GM21367 (cell line): ENCODE results near the gene ERICH6.
"Not testable (repeated sequence)": the region's sequence is repeated elsewhere in the genome, so short reads cannot be mapped to it uniquely, and the experiment has no call there.

Experiments
- ATAC-seq: cut with Tn5 transposase; IDR thresholded peaks from one replicate; pipeline ENCODE4 v1.9.1; 2021; ENCODE audit not compliant: unreplicated experiment

The ERICH6 gene

GRCh38 chr3:150682279-150682678 is 21.4 kb downstream of the ERICH6 start:
- ATAC-seq, result no peak

DNA sequence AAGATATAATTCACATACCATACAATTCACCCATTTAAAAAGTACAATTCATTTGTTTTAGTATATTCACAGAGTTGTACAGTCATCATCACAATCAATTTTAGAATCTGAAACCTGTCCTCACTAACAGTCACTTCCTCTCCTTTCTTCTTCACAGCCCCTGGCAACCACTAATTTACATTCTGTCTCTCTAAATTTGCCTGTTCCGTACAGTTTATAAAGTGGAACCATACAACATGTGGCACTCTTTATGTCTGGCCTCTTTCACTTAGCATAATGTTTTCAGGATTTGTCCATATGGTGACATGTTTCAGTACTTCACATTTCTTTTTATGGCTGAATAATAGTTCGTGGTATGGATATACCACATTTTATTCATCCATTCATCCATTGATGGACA is 22.7 kb downstream of the ERICH6 start:
- ATAC-seq, result peak; percentile 94

DNA sequence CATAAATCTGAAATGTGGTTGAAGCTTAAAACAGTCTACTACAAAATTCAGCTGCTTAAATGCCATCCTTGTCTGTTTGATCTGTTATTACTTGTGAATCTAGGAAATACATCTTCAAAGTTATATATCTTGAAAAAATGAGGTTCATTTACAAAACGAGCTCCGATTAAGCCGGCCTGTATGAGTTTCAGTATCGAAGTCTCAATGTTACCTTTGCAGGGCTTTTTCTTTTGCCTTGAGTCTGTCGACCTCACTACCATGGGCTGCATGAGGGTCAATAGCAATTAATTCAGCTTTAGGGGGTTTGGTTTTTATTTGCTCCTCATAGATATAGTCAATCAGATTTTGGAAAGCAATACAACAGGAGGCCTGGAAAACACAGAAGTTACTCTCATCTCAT is 23.2 kb downstream of the ERICH6 start:
- ATAC-seq, result no peak

- ATAC-seq, result no peak
These were observed 28.1 kb downstream of the ERICH6 start for GRCh38 chr3:150675587-150675986.

- no peak for ATAC-seq
These were observed 29.8 kb downstream of the ERICH6 start for GRCh38 chr3:150673966-150674365.

GRCh38 chr3:150666167-150666566 is 37.6 kb downstream of the ERICH6 start:
- no peak for ATAC-seq

GRCh38 chr3:150663461-150663860 is 40.3 kb downstream of the ERICH6 start:
- no peak for ATAC-seq

- no peak for ATAC-seq
These were observed 41.1 kb downstream of the ERICH6 start for GRCh38 chr3:150662410-150663200.

DNA sequence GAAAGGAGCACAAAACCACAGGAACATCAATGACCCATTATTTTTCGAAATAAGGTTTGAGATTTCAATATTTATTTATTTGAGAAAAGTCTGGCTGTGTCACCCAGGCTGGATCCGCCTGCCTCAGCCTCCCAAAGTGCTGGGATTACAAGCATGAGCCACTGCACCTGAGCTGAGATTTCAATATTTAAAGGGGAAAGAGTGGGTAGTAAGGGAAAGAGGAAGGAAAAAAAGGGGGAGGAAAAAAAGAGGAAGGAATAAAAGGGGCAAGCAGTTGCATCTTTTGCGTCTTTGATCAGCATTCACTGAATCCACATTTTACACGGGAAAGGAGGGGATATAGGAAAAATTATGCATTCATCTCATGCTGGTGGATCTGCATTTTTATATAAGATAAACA is 47.4 kb downstream of the ERICH6 start:
- no peak for ATAC-seq

- no peak for ATAC-seq
These were observed 50.6 kb downstream of the ERICH6 start for GRCh38 chr3:150653110-150653561.

- no peak for ATAC-seq
These were observed 63.5 kb downstream of the ERICH6 start for GRCh38 chr3:150640256-150640655.

- ATAC-seq, result no peak
These were observed 64.5 kb downstream of the ERICH6 start for GRCh38 chr3:150639262-150639661.

DNA sequence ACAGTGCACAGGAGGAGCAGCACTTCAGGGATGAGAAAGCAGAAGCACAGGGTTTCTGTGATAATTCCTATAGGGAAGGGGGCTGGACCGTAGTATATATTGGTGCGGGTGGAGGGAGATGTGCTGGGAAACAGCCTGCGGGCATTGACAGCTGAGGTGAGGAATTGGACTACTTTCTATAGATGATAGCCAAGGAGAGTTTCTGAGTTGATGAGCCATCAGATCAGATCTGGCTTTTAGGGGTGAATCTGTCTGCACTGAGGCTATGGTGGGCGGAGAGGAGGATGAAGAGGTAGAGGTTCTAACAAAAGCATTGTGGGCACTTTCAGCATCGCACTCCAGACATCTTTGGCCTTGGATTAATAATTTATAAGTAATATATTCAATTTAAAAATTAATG is 67.5 kb downstream of the ERICH6 start:
- no peak for ATAC-seq

DNA sequence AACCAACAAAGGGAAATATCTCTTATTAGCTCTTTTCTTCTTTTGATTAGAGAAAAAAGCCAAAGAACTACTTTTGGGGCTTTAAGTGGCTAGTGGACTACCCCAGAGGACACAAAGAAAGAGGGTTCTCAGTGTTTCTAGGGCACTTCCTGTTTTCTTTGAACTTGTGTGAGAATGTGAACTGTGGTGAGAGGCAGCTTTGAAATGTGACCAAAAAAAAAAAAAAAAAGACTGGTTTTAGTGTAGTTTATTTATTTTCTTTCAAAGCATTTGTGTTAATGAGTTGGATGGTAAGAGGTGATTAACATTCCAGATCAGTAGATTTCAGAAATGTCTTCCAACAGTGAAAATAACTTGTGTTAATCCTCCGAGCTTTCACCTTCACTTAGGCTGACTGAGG is 68.2 kb downstream of the ERICH6 start:
- ATAC-seq, result peak; percentile 90

GRCh38 chr3:150635076-150635475 is 68.6 kb downstream of the ERICH6 start:
- ATAC-seq, result no peak

GRCh38 chr3:150631515-150632221 is 72.1 kb downstream of the ERICH6 start:
- no peak for ATAC-seq

DNA sequence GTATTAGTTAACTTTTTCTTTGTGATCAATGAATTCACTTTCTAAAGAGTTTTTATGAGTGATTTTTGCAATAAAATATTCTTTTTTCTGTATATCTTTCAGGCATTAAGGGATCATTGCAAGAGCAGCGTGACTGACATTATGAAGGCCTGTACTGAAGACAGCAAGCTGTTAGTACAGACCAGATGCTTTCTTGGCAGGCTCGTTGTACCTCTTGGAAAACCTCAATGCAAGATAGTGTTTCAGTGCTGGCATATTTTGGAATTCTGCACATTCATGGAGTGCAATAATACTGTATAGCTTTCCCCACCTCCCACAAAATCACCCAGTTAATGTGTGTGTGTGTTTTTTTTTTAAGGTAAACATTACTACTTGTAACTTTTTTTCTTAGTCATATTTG is 76.2 kb downstream of the ERICH6 start:
- ATAC-seq, result no peak

GRCh38 chr3:150626148-150626930 is 77.4 kb downstream of the ERICH6 start:
- no peak for ATAC-seq

DNA sequence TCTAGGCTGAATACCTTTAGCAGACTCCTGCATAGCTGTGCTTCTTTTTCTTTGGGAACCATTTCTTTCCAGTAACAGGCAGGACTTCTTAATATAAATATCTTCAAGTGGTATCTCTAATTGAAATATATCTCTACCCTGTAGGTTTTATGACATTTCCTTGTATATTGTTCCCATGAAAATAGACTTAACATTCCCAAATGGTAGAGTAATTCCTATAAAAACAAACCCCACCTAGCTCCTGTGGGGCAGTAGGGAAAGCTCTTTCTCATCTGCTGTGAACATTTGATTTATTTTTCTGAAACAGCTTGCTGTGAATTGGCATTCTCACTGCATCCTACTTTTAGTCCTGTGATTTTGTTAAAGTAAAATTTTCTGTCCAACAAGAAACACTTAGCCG is 79.8 kb downstream of the ERICH6 start:
- no peak for ATAC-seq

- ATAC-seq, result not testable (repeated sequence)
These were observed 80.8 kb downstream of the ERICH6 start for GRCh38 chr3:150622955-150623354.

DNA sequence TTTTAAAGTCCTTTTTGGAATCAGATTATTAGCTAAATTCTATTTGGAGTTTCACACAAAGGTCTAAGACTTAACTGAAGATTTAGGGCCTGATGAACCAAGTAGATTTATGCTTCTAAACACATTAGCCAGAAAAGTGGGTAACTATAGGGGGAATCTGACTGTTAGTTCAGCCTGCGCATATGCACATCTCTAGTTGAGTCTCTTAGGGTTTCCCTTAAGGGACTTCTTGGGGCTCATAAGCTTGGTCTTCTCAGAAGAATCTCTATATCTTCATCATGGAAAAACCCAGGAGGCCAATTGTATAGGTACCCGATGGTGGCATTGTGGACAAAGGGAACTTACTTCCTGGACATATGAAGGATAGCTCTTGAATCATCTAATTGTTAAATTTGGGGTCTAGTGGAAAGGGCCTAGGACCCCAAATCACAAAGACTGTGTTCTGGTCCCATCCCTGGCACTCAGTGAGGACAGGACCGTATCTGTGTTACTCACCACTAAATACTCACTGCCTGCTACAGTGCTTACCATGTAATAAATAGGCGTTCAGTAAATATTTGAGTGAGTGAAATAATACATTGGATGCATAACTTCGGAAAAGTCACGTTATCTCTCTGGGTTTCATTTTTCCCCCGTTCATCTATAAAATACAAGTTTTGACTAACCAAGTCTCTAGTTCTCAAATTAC is 83.6 kb downstream of the ERICH6 start:
- no peak for ATAC-seq
